GM12891 (cell line): ENCODE measurements around the gene PYCARD.

Source experiments
- PAX5 ChIP-seq: IDR thresholded peaks from 2 replicates; pipeline ENCODE4 v1.6.1; 2011; ENCODE audit warnings: low read length, moderate library complexity, mild to moderate bottlenecking; ENCODE audit not compliant: insufficient read depth, severe bottlenecking
- POLR2A ChIP-seq: IDR thresholded peaks from 2 replicates; pipeline ENCODE4 v1.6.1; 2011; ENCODE audit warnings: low read depth, low read length, control low read depth
- POLR2AphosphoS5 ChIP-seq: IDR thresholded peaks from 2 replicates; pipeline ENCODE4 v1.6.1; 2011; ENCODE audit warnings: low read depth, low read length, control low read depth
- SPI1 ChIP-seq: IDR thresholded peaks from 2 replicates; pipeline ENCODE4 v1.6.1; 2011; ENCODE audit warnings: low read depth, low read length, control low read depth
- TAF1 ChIP-seq: IDR thresholded peaks from 2 replicates; pipeline ENCODE4 v1.6.1; 2011; ENCODE audit warnings: low read depth, low read length, control low read depth

DNA sequence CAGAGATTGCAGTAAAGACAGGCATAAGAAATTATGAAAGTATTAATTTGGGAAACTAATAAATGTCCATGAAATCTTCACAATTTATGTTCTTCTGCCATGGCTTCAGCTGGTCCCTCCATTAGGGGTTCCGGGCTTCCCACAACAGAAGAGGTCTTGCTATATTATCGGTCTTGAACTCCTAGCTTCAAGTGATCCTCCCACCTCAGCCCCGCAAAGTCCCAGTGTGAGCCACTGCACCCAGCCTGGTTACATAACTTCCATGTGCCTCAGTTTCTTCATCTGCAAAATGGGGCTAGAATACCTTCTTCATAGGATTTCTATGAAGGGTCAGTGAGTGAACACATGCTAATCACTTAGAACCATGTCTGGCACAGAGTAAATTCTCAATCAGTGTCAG lies 43.7 kb upstream of the PYCARD start:
- TF ChIP-seq TAF1 (no peak), POLR2A (no peak), POLR2AphosphoS5 (no peak), PAX5 (no peak), SPI1 (no peak)
